CD8-positive, alpha-beta memory T cell (primary cell): Measurements from ENCODE around the gene CSTPP1. TPM values are rescaled to one million over a fixed set of nuclear protein-coding genes. Genes with fewer than 3 reads are reported as not detected.
A peak's percentile ranks its signal among the peaks of the same experiment; 100 is the strongest.

ENCODE experiments used
- CTCF ChIA-PET: fragments of 350-600 bp; sonication (Branson Sonifier 250); formaldehyde crosslinking; loops from one replicate; lab custom pipeline; 2021; ENCODE audit warnings: antibody characterized with exemption; lab: Charles Lee
- POLR2A ChIA-PET: fragments of 350-600 bp; sonication (Branson Sonifier 250); formaldehyde crosslinking; loops from one replicate; lab custom pipeline; 2021; ENCODE audit warnings: antibody characterized with exemption; lab: Charles Lee
- DNase-seq, 5 donors: peaks; one replicate each; pipeline versions ENCODE4 v3.0.0 to v3.0.0-alpha.2; 2020 to 2022; ENCODE audit warnings: mixed read lengths in 1 of 5
- H3K27ac ChIP-seq: one replicate; pipeline ENCODE4 v1.7.0; 2013; ENCODE audit warnings: low read depth, mild to moderate bottlenecking, low read length, moderate library complexity
- H3K27me3 ChIP-seq: 2 replicates; pipeline ENCODE4 v1.7.0; 2013; ENCODE audit warnings: low read length, mild to moderate bottlenecking; ENCODE audit not compliant: insufficient read depth, poor library complexity, severe bottlenecking
- H3K36me3 ChIP-seq: 2 replicates; pipeline ENCODE4 v1.7.0; 2013; ENCODE audit warnings: mild to moderate bottlenecking, low read length, moderate library complexity; ENCODE audit not compliant: insufficient read depth
- H3K4me1 ChIP-seq: 2 replicates; pipeline ENCODE4 v1.7.0; 2013; ENCODE audit warnings: mild to moderate bottlenecking, low read length, moderate library complexity; ENCODE audit not compliant: insufficient read depth
- H3K4me3 ChIP-seq: 2 replicates; pipeline ENCODE4 v1.7.0; 2013; ENCODE audit warnings: mild to moderate bottlenecking, low read length
- H3K9me3 ChIP-seq: 2 replicates; pipeline ENCODE4 v1.7.0; 2013; ENCODE audit warnings: mild to moderate bottlenecking, low read length
- H3K27ac Mint-ChIP-seq, 8 donors: one replicate each; pipeline ENCODE4 v1.8.0; 2020 to 2021; ENCODE audit warnings: mixed read lengths in 8 of 8, mild to moderate bottlenecking in 6 of 8, inconsistent platforms in 3 of 8, moderate library complexity in 3 of 8
- H3K27me3 Mint-ChIP-seq, 2 donors: one replicate each; pipeline ENCODE4 v1.8.0; 2020 to 2021; ENCODE audit warnings: mixed read lengths in 2 of 2, mild to moderate bottlenecking in 1 of 2, moderate library complexity in 1 of 2
- H3K36me3 Mint-ChIP-seq, 3 donors: one replicate each; pipeline ENCODE4 v1.8.0; 2020 to 2021; ENCODE audit warnings: mixed read lengths in 3 of 3, inconsistent platforms in 1 of 3, mild to moderate bottlenecking in 1 of 3
- H3K4me1 Mint-ChIP-seq, 3 donors: one replicate each; pipeline ENCODE4 v1.8.0; 2020 to 2021; ENCODE audit warnings: mixed read lengths in 3 of 3, inconsistent platforms in 1 of 3, mild to moderate bottlenecking in 1 of 3
- H3K4me3 Mint-ChIP-seq, 7 donors: one replicate each; pipeline ENCODE4 v1.8.0; 2020 to 2021; ENCODE audit warnings: mixed read lengths in 7 of 7, mild to moderate bottlenecking in 6 of 7, moderate library complexity in 4 of 7, inconsistent platforms in 2 of 7
- H3K9me3 Mint-ChIP-seq, 5 donors: one replicate each; pipeline ENCODE4 v1.8.0; 2020 to 2022; ENCODE audit warnings: mixed read lengths in 5 of 5, mild to moderate bottlenecking in 3 of 5, moderate library complexity in 2 of 5, inconsistent platforms in 1 of 5
- polyA plus RNA-seq: library from polyadenylated mRNA; unstranded; fragments of 300-500 nt; fragmentation: Illumina TruSeq; gene quantifications from one replicate; pipeline ENCODE4 v1.2.3, GENCODE V29; 2021
- total RNA-seq, 2 experiments: library from RNA; stranded (reverse); gene quantifications; one replicate each; pipeline ENCODE4 v1.2.3, GENCODE V29; 2021

Gene CSTPP1
- total and polyA plus RNA-seq, 3 experiments from 2014 or later = 16.9 to 19.7 (median 18.4) TPM

GRCh38 chr11:47018637-47019036, 82.1 kb downstream of the CSTPP1 start:
- no peaks in the 10 kb centered on the region for H3K4me1 ChIP-seq
- H3K27ac ChIP-seq = no peak overlapping the region
- H3K4me3 ChIP-seq = no peak overlapping the region
- ChIA-PET CTCF (no interaction called here), POLR2A (no interaction called here)
- H3K27me3 Mint-ChIP-seq = no peaks in the 10 kb centered on the region
- no peaks in the 10 kb centered on the region for H3K36me3 ChIP-seq
- H3K36me3 Mint-ChIP-seq = peaks cover 0 to 3% (median 0%) of the 10 kb centered on the region in 3 donors
- H3K4me1 Mint-ChIP-seq = no peaks in the 10 kb centered on the region
- no peaks in the 10 kb centered on the region for H3K27me3 ChIP-seq
- H3K27ac Mint-ChIP-seq = no peak overlapping the region
- no peak overlapping the region for H3K4me3 Mint-ChIP-seq
- no peaks in the 10 kb centered on the region for H3K9me3 ChIP-seq
- no peak for DNase-seq
- H3K9me3 Mint-ChIP-seq = no peaks in the 10 kb centered on the region

GRCh38 chr11:47020793-47021526, 84.4 kb downstream of the CSTPP1 start:
- H3K4me3 Mint-ChIP-seq = no peak overlapping the region
- H3K9me3 ChIP-seq = no peaks in the 10 kb centered on the region
- H3K27me3 ChIP-seq = no peaks in the 10 kb centered on the region
- CTCF ChIA-PET = no interaction called here
- DNase-seq = no peak
- no peak overlapping the region for H3K27ac ChIP-seq
- POLR2A ChIA-PET = no interaction called here
- H3K4me1 Mint-ChIP-seq = no peaks in the 10 kb centered on the region
- no peaks in the 10 kb centered on the region for H3K9me3 Mint-ChIP-seq
- no peaks in the 10 kb centered on the region for H3K27me3 Mint-ChIP-seq
- H3K4me1 ChIP-seq = no peaks in the 10 kb centered on the region
- no peaks in the 10 kb centered on the region for H3K36me3 ChIP-seq
- H3K4me3 ChIP-seq = no peak overlapping the region
- H3K27ac Mint-ChIP-seq = no peak overlapping the region
- H3K36me3 Mint-ChIP-seq = peaks cover 0 to 3% (median 0%) of the 10 kb centered on the region in 3 donors

GRCh38 chr11:47021527-47021818, 84.9 kb downstream of the CSTPP1 start:
- Mint-ChIP-seq H3K4me1 (no peaks in the 10 kb centered on the region), H3K4me3 (no peak overlapping the region), H3K27me3 (no peaks in the 10 kb centered on the region), H3K36me3 (peaks cover 0 to 3% (median 0%) of the 10 kb centered on the region in 3 donors), H3K9me3 (no peaks in the 10 kb centered on the region), H3K27ac (no peak overlapping the region)
- no peak overlapping the region for H3K4me3 ChIP-seq
- CTCF ChIA-PET = no interaction called here
- no peaks in the 10 kb centered on the region for H3K36me3 ChIP-seq
- no peaks in the 10 kb centered on the region for H3K9me3 ChIP-seq
- no peak overlapping the region for H3K27ac ChIP-seq
- no peak for DNase-seq
- H3K27me3 ChIP-seq = no peaks in the 10 kb centered on the region
- no peaks in the 10 kb centered on the region for H3K4me1 ChIP-seq
- POLR2A ChIA-PET = no interaction called here

GRCh38 chr11:47021965-47022364, 85.4 kb downstream of the CSTPP1 start:
- Histone ChIP-seq H3K4me3 (no peak overlapping the region), H3K27me3 (no peaks in the 10 kb centered on the region), H3K9me3 (no peaks in the 10 kb centered on the region), H3K27ac (no peak overlapping the region), H3K4me1 (no peaks in the 10 kb centered on the region), H3K36me3 (no peaks in the 10 kb centered on the region)
- DNase-seq = no peak
- ChIA-PET POLR2A (interaction anchor here (0.7 kb wide), 1 partner anchor 512 kb away, joined by 8 read pairs; no protein-coding TSS in a partner anchor), CTCF (no interaction called here)
- Mint-ChIP-seq H3K27me3 (no peaks in the 10 kb centered on the region), H3K4me1 (no peaks in the 10 kb centered on the region), H3K4me3 (no peak overlapping the region), H3K27ac (peak overlapping the region in 2 of 8 donors; percentile 39 to 54), H3K36me3 (peaks cover 0 to 3% (median 0%) of the 10 kb centered on the region in 3 donors), H3K9me3 (no peaks in the 10 kb centered on the region)

- Mint-ChIP-seq H3K27ac (peak overlapping the region in 1 of 8 donors; percentile 30), H3K36me3 (peaks cover 0 to 3% (median 3%) of the 10 kb centered on the region in 3 donors), H3K27me3 (peaks cover 0 to 2% of the 10 kb centered on the region in 2 donors), H3K4me1 (no peaks in the 10 kb centered on the region), H3K4me3 (no peak overlapping the region), H3K9me3 (no peaks in the 10 kb centered on the region)
- ChIA-PET CTCF (no interaction called here), POLR2A (no interaction called here)
- Histone ChIP-seq H3K9me3 (no peaks in the 10 kb centered on the region), H3K4me1 (no peaks in the 10 kb centered on the region), H3K27me3 (no peaks in the 10 kb centered on the region), H3K27ac (no peak overlapping the region), H3K36me3 (no peaks in the 10 kb centered on the region), H3K4me3 (no peak overlapping the region)
- DNase-seq = no peak
These were observed 91.9 kb downstream of the CSTPP1 start for GRCh38 chr11:47028195-47029093.

GRCh38 chr11:47033439-47033838, 96.9 kb downstream of the CSTPP1 start:
- CTCF ChIA-PET = no interaction called here
- no peaks in the 10 kb centered on the region for H3K36me3 ChIP-seq
- H3K4me3 Mint-ChIP-seq = no peak overlapping the region

GRCh38 chr11:47034091-47034490, 97.5 kb downstream of the CSTPP1 start:
- Mint-ChIP-seq H3K36me3 (peaks cover 1 to 3% (median 2%) of the 10 kb centered on the region in 3 donors), H3K4me3 (no peak overlapping the region), H3K4me1 (no peaks in the 10 kb centered on the region), H3K27ac (no peak overlapping the region), H3K27me3 (no peaks in the 10 kb centered on the region), H3K9me3 (no peaks in the 10 kb centered on the region)
- H3K27me3 ChIP-seq = no peaks in the 10 kb centered on the region
- ChIA-PET CTCF (no interaction called here), POLR2A (no interaction called here)
- H3K4me3 ChIP-seq = no peak overlapping the region
- no peaks in the 10 kb centered on the region for H3K9me3 ChIP-seq
- H3K4me1 ChIP-seq = no peaks in the 10 kb centered on the region
- DNase-seq = no peak
- H3K36me3 ChIP-seq = no peaks in the 10 kb centered on the region
- no peak overlapping the region for H3K27ac ChIP-seq

More at GRCh38 chr11:47033439-47033838, 96.9 kb downstream of the CSTPP1 start:
- H3K27ac ChIP-seq = no peak overlapping the region
- Mint-ChIP-seq H3K27me3 (peaks cover 0 to 2% of the 10 kb centered on the region in 2 donors), H3K4me1 (no peaks in the 10 kb centered on the region), H3K27ac (no peak overlapping the region), H3K36me3 (peaks cover 1 to 3% (median 3%) of the 10 kb centered on the region in 3 donors), H3K9me3 (no peaks in the 10 kb centered on the region)
- H3K4me1 ChIP-seq = no peaks in the 10 kb centered on the region
- H3K9me3 ChIP-seq = no peaks in the 10 kb centered on the region
- no peak overlapping the region for H3K4me3 ChIP-seq
- POLR2A ChIA-PET = no interaction called here
- no peak for DNase-seq
- no peaks in the 10 kb centered on the region for H3K27me3 ChIP-seq

- Mint-ChIP-seq H3K36me3 (peaks cover 1 to 3% (median 2%) of the 10 kb centered on the region in 3 donors), H3K9me3 (no peaks in the 10 kb centered on the region), H3K27me3 (no peaks in the 10 kb centered on the region), H3K4me1 (no peaks in the 10 kb centered on the region), H3K4me3 (no peak overlapping the region), H3K27ac (no peak overlapping the region)
- H3K27me3 ChIP-seq = no peaks in the 10 kb centered on the region
- no peaks in the 10 kb centered on the region for H3K4me1 ChIP-seq
- POLR2A ChIA-PET = no interaction called here
- H3K4me3 ChIP-seq = no peak overlapping the region
- DNase-seq = no peak
- no peaks in the 10 kb centered on the region for H3K36me3 ChIP-seq
- CTCF ChIA-PET = no interaction called here
- H3K9me3 ChIP-seq = no peaks in the 10 kb centered on the region
- no peak overlapping the region for H3K27ac ChIP-seq
These were observed 98.5 kb downstream of the CSTPP1 start for GRCh38 chr11:47035108-47035507.
